HEK293T (cell line): ENCODE data around the gene BSCL2.

Source experiments
- ARNT ChIP-seq: fragments of 450-650 bp; IDR thresholded peaks from 2 replicates; pipeline ENCODE4 v1.6.1; 2017; ENCODE audit warnings: mild to moderate bottlenecking
- BHLHE40 ChIP-seq: fragments of 450-650 bp; IDR thresholded peaks from 2 replicates; pipeline ENCODE4 v1.6.1; 2016; ENCODE audit warnings: mild to moderate bottlenecking, moderate library complexity, borderline replicate concordance
- CTBP1 ChIP-seq: fragments of 450-650 bp; IDR thresholded peaks from 2 replicates; pipeline ENCODE4 v1.6.1; 2016; ENCODE audit warnings: borderline replicate concordance
- ELF4 ChIP-seq: fragments of 450-650 bp; IDR thresholded peaks from 2 replicates; pipeline ENCODE4 v1.6.1; 2017; ENCODE audit warnings: antibody characterized with exemption
- FOXA1 ChIP-seq: fragments of 450-650 bp; IDR thresholded peaks from 2 replicates; pipeline ENCODE4 v1.6.1; 2016; ENCODE audit warnings: mild to moderate bottlenecking
- FOXK2 ChIP-seq: fragments of 450-650 bp; IDR thresholded peaks from 2 replicates; pipeline ENCODE4 v1.6.1; 2016; ENCODE audit warnings: mild to moderate bottlenecking
- FOXM1 ChIP-seq: fragments of 450-650 bp; IDR thresholded peaks from 2 replicates; pipeline ENCODE4 v1.6.1; 2017; ENCODE audit warnings: mild to moderate bottlenecking, borderline replicate concordance
- HDGF ChIP-seq: fragments of 450-650 bp; IDR thresholded peaks from 2 replicates; pipeline ENCODE4 v1.6.1; 2017; ENCODE audit warnings: antibody characterized with exemption, borderline replicate concordance
- NFRKB ChIP-seq: fragments of 450-650 bp; IDR thresholded peaks from 2 replicates; pipeline ENCODE4 v1.6.1; 2016; ENCODE audit warnings: mild to moderate bottlenecking, moderate library complexity
- SP1 ChIP-seq: fragments of 450-650 bp; IDR thresholded peaks from 2 replicates; pipeline ENCODE4 v1.6.1; 2017
- SUZ12 ChIP-seq: fragments of 450-650 bp; IDR thresholded peaks from 2 replicates; pipeline ENCODE4 v1.6.1; 2016; ENCODE audit warnings: mild to moderate bottlenecking
- TARDBP ChIP-seq: fragments of 450-650 bp; IDR thresholded peaks from 2 replicates; pipeline ENCODE4 v1.6.1; 2016
- ZNF384 ChIP-seq: fragments of 450-650 bp; IDR thresholded peaks from 2 replicates; pipeline ENCODE4 v1.6.1; 2016
- TF ChIP-seq, protein P1 (sequence below): fragments of 450-650 bp; IDR thresholded peaks from 2 replicates; pipeline ENCODE4 v1.6.1; 2016

DNA sequence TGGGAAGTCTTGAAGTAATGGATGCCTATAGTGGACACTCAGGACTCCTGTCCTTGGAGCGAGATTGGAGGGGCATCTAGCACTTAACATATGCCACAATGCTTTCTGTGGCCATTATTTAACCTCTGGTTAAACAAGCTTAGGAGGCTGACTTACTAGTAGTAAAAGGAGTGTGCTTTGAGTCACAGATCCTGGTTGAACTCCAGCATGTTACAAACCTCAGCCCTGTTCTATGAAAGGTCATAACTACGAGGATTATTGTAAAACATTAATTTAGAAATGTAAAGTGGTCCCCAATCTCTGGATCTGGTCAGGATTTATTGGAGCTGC lies 34.1 kb downstream of the BSCL2 start:
- TF ChIP-seq FOXK2 (no peak), SP1 (no peak), ARNT (no peak), HDGF (no peak), CTBP1 (no peak), FOXM1 (no peak), ZNF384 (0 out of 2 replicates have a peak, but pooled peaks have one; percentile 4), TARDBP (no peak), SUZ12 (no peak), BHLHE40 (no peak), FOXA1 (no peak), NFRKB (no peak), ELF4 (no peak)
- TF ChIP-seq, protein P1, sequence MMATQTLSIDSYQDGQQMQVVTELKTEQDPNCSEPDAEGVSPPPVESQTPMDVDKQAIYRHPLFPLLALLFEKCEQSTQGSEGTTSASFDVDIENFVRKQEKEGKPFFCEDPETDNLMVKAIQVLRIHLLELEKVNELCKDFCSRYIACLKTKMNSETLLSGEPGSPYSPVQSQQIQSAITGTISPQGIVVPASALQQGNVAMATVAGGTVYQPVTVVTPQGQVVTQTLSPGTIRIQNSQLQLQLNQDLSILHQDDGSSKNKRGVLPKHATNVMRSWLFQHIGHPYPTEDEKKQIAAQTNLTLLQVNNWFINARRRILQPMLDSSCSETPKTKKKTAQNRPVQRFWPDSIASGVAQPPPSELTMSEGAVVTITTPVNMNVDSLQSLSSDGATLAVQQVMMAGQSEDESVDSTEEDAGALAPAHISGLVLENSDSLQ = no peak
